GM18517 (cell line): ENCODE data around the gene FAM181A.
A peak's percentile ranks its signal among the peaks of the same experiment; 100 is the strongest.

Source experiments
- ATAC-seq: cut with Tn5 transposase; IDR thresholded peaks from one replicate; pipeline ENCODE4 v1.9.1; 2021; ENCODE audit warnings: mild to moderate bottlenecking, moderate library complexity; ENCODE audit not compliant: unreplicated experiment

Gene FAM181A

DNA sequence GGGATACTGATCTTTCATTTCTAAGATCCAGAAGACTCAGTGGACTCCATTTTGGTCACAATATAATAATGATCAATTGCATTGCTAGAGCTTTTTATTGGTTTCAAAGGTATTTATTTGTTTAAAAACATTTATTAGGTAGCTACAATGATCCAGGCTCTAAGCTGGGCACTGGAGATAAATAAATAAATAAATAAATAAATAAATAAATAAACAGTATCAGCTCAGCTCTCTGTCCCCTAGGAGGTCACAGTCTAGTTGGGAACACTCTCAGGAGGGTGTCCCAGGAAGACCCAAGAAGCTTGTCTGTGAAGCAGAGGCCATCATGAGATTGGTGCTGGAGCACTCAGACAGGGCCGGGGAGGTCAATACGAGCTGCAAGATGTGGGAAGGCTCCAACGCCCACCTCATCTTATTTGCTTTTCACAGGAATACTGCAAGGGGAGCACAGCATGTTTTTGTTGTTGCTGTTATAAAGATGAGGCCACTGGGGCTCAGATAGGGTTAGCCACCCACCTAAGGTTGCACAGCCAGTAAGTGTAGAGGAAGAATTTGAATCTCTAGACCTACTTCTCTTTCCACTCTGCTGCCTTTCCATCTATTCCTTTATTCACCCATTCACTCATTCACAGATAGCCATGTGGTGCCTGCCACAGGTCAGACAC is 33.8 kb downstream of the FAM181A start:
- ATAC-seq, result no peak

- no peak for ATAC-seq
Measured at GRCh38 chr14:93961620-93962019, 34.5 kb downstream of the FAM181A start.

GRCh38 chr14:93962701-93963601 is 35.8 kb downstream of the FAM181A start:
- peak; percentile 50 for ATAC-seq

DNA sequence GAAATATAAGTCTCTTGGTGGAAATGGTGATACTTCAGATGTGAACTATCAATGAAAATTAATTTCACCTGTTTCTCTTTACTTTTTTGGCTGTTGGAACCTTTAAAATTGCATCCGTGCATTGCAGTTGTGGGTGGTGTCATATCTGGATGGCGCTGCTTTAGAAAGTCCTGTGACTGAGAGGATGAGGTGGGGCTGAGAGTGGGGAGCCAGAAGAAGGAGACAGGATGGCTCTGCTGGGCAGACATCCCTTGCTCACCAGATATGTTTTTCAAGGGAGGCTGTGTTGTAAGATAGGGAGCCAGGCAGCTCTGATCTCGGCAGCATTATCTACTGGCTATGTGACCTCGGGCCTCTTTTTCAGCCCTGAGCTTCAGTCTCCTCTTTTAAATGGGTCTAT is 36.5 kb downstream of the FAM181A start:
- ATAC-seq, result no peak

- no peak for ATAC-seq
Measured at GRCh38 chr14:93964281-93964680, 37.1 kb downstream of the FAM181A start.

DNA sequence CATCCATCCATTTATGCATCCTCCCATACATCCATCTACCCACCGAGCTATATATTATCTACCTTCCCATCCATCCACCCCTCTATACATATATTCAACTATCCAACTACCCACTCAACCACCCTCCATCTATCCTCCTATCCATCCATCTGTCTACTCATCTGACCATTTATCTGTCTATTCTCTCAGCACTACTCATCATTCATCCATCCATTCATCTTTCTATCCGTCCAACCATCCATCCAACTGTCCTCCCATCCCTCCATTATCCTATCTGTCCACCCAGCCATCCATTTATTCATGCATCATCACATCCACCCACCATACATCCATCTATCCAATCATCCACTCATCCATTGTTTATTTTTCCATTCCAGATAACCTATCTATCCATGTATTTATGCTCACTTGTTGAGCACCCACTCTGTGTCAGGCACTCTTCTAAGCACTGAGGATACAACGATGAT is 37.7 kb downstream of the FAM181A start:
- no peak for ATAC-seq

- ATAC-seq, result no peak
Measured at GRCh38 chr14:93965287-93965821, 38.2 kb downstream of the FAM181A start.

GRCh38 chr14:93965946-93966474 is 38.9 kb downstream of the FAM181A start:
- ATAC-seq, result no peak

GRCh38 chr14:93967637-93968250 is 40.6 kb downstream of the FAM181A start:
- ATAC-seq, result peak; percentile 41

DNA sequence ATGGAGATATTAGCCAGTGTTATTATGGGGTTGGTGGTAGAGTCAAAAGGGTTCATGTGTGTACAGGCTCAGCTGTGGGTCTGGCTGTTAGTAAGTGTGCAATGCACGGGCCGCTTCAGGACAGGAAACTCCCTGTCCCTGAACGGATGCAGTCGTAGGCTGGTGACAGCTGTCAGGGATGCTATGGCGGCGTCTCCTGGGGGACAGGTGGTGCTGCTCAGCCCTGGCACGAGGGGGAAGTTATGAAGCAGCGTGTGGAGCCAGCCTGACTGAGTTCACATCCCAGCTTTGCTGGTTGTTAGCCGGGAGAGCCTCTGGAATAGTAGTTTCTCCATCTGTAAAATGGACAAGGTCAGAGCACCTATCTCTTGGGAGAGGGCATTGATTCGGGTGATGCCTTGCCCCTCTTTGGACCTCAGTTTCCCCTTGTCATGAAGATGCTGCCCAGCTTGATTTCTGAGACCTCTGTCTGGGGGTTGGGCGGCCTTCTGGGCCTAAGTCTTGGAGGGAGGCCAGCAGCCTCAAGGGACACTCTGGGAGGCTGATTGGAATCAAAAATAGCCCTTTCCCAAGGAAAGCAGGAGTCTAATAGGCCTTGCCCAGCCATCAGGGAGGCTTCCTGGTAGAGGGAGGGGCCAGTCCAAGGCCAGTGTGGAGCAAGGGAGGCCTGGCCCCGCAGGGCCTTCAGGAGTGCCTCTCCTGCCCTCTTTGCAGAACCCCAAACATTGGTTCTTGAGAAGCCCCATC is 42.1 kb downstream of the FAM181A start:
- no peak for ATAC-seq

DNA sequence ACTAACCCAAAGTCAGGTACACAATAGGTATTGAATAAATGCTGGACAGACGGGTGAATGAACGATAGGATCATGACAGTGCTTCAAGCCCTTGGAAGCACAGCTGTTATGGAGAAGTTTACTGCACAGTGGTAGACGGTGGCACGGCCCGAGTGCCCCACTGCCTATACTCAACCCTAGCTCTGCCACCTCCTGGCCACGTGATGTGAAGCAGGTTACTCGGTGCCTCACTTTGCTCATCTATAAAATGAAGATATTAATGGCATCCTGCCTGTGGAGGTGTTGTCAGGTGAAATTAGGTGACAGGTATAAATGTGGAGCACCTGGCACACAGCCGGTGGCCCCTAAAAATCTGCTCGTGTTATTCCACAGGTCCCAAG is 43.4 kb downstream of the FAM181A start:
- ATAC-seq, result peak; percentile 26

- ATAC-seq, result peak; percentile 28
Measured at GRCh38 chr14:93970965-93971634, 44.0 kb downstream of the FAM181A start.

DNA sequence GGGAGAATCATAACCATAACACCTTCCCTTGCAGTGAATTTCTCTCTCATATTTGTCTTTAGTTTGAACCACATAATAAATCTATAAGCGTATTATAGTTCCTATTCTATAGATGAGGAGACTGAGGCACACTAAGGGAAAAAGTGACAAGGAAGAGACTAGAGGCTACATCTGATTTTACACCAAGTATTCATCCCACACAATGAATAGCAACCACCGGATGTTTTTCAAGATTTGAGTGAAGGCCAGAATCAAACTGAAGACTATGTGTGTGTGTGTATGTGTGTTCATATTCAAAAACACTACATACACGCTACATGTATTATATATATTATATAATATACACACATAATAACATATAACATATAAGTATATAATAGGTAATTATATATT is 44.5 kb downstream of the FAM181A start:
- ATAC-seq, result no peak

GRCh38 chr14:93972618-93973205 is 45.6 kb downstream of the FAM181A start:
- ATAC-seq, result no peak

DNA sequence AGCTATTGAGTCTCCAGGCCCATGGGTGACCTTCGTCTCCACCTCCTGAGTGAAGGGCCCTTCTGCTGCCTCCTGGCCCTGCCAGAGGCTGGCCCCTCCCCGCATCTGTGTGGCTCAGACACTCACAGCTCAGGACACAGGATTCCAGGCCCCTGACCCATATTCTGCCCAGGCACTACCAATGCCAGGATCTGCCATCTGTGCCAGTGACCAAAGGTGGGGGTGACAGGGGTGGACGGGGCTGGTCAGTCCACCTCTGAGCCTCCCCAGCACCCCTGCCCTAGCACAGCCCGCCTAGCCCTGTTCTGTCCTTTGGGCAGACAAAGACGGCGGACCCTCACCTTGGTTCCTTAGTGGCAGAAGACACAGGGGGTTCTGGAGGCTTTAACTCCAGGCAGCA is 46.5 kb downstream of the FAM181A start:
- ATAC-seq, result no peak

DNA sequence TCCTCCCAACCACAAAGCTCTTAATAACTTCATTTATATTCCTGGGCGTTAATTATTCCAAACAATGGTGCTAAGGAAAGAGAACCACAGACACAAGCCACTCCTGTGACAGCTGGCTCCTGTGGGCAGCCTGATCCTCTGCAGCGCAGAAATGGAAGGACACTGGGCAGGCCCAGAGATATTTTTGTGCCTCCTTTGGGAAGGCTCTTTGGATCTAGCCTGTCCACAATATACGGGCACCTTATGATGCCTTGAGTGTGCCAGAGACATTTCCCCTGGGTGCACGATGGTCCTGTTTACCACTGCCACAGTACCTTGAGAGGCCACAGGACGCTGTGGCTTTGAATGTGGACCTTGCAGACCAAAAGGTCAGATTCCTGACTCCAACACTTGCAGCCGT is 47.2 kb downstream of the FAM181A start:
- ATAC-seq, result no peak

DNA sequence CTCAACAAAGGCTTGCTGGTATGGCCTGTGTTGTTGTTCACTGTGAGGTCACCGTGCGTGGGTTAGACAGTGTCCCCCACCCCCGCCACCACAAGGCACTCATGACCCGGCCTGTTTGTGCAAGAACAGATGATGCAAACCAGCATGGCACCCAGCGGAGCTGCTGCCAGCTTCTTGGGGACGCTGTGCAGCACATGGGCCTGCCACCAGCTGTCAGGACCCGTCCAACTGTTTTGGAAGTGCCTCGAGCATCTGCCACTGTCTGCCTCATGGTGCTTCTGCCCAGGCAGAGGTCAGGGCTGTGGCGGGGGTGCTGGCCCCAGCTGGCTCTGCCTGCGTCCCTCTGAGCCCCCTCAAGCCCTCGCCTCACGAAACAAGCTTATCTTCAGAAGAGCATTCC is 47.7 kb downstream of the FAM181A start:
- ATAC-seq, result no peak

DNA sequence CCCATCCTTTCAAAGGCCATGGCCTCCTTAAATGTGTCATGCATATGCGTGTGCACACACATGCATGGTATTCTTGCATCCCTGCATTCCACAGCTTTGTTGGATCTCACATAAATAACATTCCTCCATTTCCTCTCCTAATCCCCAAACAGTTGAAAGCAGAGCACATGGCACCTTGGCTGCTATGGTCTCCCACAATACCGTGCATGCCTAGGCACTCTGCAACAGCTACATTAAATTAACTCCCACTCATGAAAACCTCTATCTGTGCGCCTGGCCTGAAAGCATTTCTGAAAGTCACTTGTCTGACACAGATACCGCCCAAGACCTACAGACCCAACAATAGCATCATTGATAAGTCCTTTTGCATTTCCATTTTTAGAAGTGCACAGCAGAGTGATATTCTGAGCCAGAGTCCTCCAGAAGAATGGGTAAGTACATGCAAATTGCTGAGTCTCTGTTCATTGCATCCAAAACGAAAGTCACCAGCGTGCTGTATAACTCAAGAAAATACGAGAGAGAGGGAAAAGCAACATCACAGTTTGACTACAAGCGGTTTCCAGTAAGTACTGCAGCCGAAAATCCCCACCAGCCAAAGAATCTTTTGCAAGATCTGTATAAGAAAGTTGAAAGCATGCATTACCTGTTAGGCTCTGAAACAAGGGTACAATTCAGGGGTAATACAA is 48.8 kb downstream of the FAM181A start:
- ATAC-seq, result peak; percentile 71

GRCh38 chr14:93976477-93977057 is 49.4 kb downstream of the FAM181A start, which contains the start of gene ASB2:
TSS of gene ASB2 (minus strand) at chr14:93976570. CDS start at chr14:93964539, 12,031 bp downstream.
- ATAC-seq, result peak; percentile 7
